ENCODE data around the gene MBOAT2.

The MBOAT2 gene

DNA sequence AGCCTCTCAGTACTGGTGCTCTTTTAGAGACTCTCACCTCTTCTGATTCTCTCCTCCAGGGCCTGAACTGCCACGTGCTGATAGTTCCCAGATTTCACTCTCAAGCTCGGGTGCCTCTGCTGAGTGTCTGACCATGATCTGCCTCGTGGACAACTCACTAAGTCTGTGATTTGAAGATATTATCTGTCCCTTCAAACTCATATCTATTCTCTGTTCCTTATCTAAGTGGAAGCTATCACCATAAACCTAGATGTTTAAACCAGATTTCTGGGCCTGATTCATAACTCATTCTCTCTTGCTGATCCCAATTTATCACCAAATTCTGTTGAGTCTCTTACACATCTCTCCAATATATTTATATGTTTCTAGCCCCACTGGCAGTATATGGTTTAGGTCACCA lies 136.1 kb downstream of the MBOAT2 start:
- Histone ChIP-seq H3K79me2 (ENCODE audit: insufficient read depth, low read length) (no peaks in the 10 kb centered on the region), H3K4me1 (ENCODE audit: insufficient read depth, low read length, poor library complexity, severe bottlenecking) (no peaks in the 10 kb centered on the region), H3K27me3 (ENCODE audit: insufficient read depth, low read length, poor library complexity, severe bottlenecking) (no peaks in the 10 kb centered on the region), H3K4me2 (ENCODE audit: low read depth, low read length, poor library complexity, severe bottlenecking) (no peak overlapping the region), H3K9ac (ENCODE audit: low read depth, low read length, poor library complexity, severe bottlenecking) (no peak overlapping the region), H2AFZ (ENCODE audit: low read length) (no peak overlapping the region), H3F3A (ENCODE audit: low read depth) (no peaks in the 10 kb centered on the region), H3K4me3 (ENCODE audit: low read length, poor library complexity, severe bottlenecking) (no peak overlapping the region), H3K9me2 (replicated peaks; ENCODE audit: low read depth, low read length) (no peaks in the 10 kb centered on the region), H3K36me3 (ENCODE audit: insufficient read depth, low read length) (no peaks in the 10 kb centered on the region), H4K20me1 (ENCODE audit: insufficient read depth, low read length, poor library complexity, severe bottlenecking) (no peaks in the 10 kb centered on the region), H3K9me3 (ENCODE audit: insufficient read depth, low read depth, low read length) (no peaks in the 10 kb centered on the region)
- TF ChIP-seq, protein P1, sequence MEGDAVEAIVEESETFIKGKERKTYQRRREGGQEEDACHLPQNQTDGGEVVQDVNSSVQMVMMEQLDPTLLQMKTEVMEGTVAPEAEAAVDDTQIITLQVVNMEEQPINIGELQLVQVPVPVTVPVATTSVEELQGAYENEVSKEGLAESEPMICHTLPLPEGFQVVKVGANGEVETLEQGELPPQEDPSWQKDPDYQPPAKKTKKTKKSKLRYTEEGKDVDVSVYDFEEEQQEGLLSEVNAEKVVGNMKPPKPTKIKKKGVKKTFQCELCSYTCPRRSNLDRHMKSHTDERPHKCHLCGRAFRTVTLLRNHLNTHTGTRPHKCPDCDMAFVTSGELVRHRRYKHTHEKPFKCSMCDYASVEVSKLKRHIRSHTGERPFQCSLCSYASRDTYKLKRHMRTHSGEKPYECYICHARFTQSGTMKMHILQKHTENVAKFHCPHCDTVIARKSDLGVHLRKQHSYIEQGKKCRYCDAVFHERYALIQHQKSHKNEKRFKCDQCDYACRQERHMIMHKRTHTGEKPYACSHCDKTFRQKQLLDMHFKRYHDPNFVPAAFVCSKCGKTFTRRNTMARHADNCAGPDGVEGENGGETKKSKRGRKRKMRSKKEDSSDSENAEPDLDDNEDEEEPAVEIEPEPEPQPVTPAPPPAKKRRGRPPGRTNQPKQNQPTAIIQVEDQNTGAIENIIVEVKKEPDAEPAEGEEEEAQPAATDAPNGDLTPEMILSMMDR (conservative IDR thresholded peaks at IDR 0.05; ENCODE audit: low read length), result no peak
- TF ChIP-seq EZH2phosphoT487 (IDR thresholded peaks at IDR 0.05; ENCODE audit: borderline replicate concordance), result no peak

- Histone ChIP-seq H3K9ac (ENCODE audit: low read depth, low read length, poor library complexity, severe bottlenecking) (no peak overlapping the region), H2AFZ (ENCODE audit: low read length) (no peak overlapping the region), H3K36me3 (ENCODE audit: insufficient read depth, low read length) (no peaks in the 10 kb centered on the region), H3K4me2 (ENCODE audit: low read depth, low read length, poor library complexity, severe bottlenecking) (no peak overlapping the region), H3K79me2 (ENCODE audit: insufficient read depth, low read length) (no peaks in the 10 kb centered on the region), H3K9me3 (ENCODE audit: insufficient read depth, low read depth, low read length) (no peaks in the 10 kb centered on the region), H3K4me3 (ENCODE audit: low read length, poor library complexity, severe bottlenecking) (no peak overlapping the region), H3K27me3 (ENCODE audit: insufficient read depth, low read length, poor library complexity, severe bottlenecking) (no peaks in the 10 kb centered on the region), H3K4me1 (ENCODE audit: insufficient read depth, low read length, poor library complexity, severe bottlenecking) (peaks cover 4% of the 10 kb centered on the region), H3F3A (ENCODE audit: low read depth) (no peaks in the 10 kb centered on the region), H3K9me2 (replicated peaks; ENCODE audit: low read depth, low read length) (no peaks in the 10 kb centered on the region), H4K20me1 (ENCODE audit: insufficient read depth, low read length, poor library complexity, severe bottlenecking) (no peaks in the 10 kb centered on the region)
- no peak for TF ChIP-seq EZH2phosphoT487 (IDR thresholded peaks at IDR 0.05; ENCODE audit: borderline replicate concordance)
- TF ChIP-seq, protein P1 (conservative IDR thresholded peaks at IDR 0.05; ENCODE audit: low read length), result no peak
Measured at GRCh38 chr2:8863331-8863953, 140.0 kb downstream of the MBOAT2 start.

DNA sequence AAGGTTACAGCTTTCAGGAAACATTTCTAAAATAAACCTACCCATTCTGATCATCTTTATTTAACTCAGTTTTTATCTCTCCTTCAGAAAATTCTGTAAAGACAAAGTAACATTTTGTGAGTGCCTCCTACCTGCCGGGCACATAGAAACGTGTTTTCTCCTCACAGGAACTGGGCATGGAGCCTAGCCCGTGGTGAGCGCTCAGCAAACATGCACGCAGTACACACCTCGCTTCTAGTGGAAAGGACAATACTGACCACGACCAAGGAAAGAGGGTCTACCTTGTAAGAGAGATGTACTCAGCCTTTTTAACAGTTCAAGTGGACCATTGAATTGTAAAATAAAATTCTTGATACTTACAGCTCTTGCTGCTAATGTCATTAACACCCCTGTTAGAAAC lies 141.3 kb downstream of the MBOAT2 start:
- no peak overlapping the region for H3K4me3 ChIP-seq (ENCODE audit: low read length, poor library complexity, severe bottlenecking)
- no peak overlapping the region for H3K4me2 ChIP-seq (ENCODE audit: low read depth, low read length, poor library complexity, severe bottlenecking)
- no peaks in the 10 kb centered on the region for H3K9me3 ChIP-seq (ENCODE audit: insufficient read depth, low read depth, low read length)
- H3K9ac ChIP-seq (ENCODE audit: low read depth, low read length, poor library complexity, severe bottlenecking), result no peak overlapping the region
- no peaks in the 10 kb centered on the region for H4K20me1 ChIP-seq (ENCODE audit: insufficient read depth, low read length, poor library complexity, severe bottlenecking)
- H2AFZ ChIP-seq (ENCODE audit: low read length), result no peak overlapping the region
- no peaks in the 10 kb centered on the region for H3K9me2 ChIP-seq (replicated peaks; ENCODE audit: low read depth, low read length)
- no peaks in the 10 kb centered on the region for H3K79me2 ChIP-seq (ENCODE audit: insufficient read depth, low read length)
- H3K27me3 ChIP-seq (ENCODE audit: insufficient read depth, low read length, poor library complexity, severe bottlenecking), result no peaks in the 10 kb centered on the region
- H3K4me1 ChIP-seq (ENCODE audit: insufficient read depth, low read length, poor library complexity, severe bottlenecking), result peaks cover 4% of the 10 kb centered on the region
- no peaks in the 10 kb centered on the region for H3K36me3 ChIP-seq (ENCODE audit: insufficient read depth, low read length)
- H3F3A ChIP-seq (ENCODE audit: low read depth), result no peaks in the 10 kb centered on the region
- no peak for TF ChIP-seq EZH2phosphoT487 (IDR thresholded peaks at IDR 0.05; ENCODE audit: borderline replicate concordance)
- TF ChIP-seq, protein P1 (conservative IDR thresholded peaks at IDR 0.05; ENCODE audit: low read length), result no peak

Data from Loucy (cell line).